Measurements from ENCODE around the gene CAMTA1.

The CAMTA1 gene

GRCh38 chr1:7335224-7335879 lies 550.1 kb downstream of the CAMTA1 start:
- DNase-seq = no peak

- DNase-seq = no peak
Observed at GRCh38 chr1:7338439-7338838, 553.2 kb downstream of the CAMTA1 start.

- DNase-seq = no peak
Observed at GRCh38 chr1:7339014-7339413, 553.8 kb downstream of the CAMTA1 start.

- no peak for DNase-seq
Observed at GRCh38 chr1:7339953-7340352, 554.7 kb downstream of the CAMTA1 start.

- DNase-seq = no peak
Observed at GRCh38 chr1:7341145-7341905, 556.1 kb downstream of the CAMTA1 start.

GRCh38 chr1:7343882-7344281 lies 558.6 kb downstream of the CAMTA1 start:
- DNase-seq = no peak

GRCh38 chr1:7344299-7344698 lies 559.0 kb downstream of the CAMTA1 start:
- no peak for DNase-seq

- DNase-seq = no peak
Observed at GRCh38 chr1:7345516-7345915, 560.3 kb downstream of the CAMTA1 start.

GRCh38 chr1:7346070-7346596 lies 560.9 kb downstream of the CAMTA1 start:
- no peak for DNase-seq

- no peak for DNase-seq
Observed at GRCh38 chr1:7346600-7347570, 561.6 kb downstream of the CAMTA1 start.

- DNase-seq = no peak
Observed at GRCh38 chr1:7348073-7348472, 562.8 kb downstream of the CAMTA1 start.

GRCh38 chr1:7348580-7348979 lies 563.3 kb downstream of the CAMTA1 start:
- DNase-seq = no peak

- no peak for DNase-seq
Observed at GRCh38 chr1:7350804-7351203, 565.5 kb downstream of the CAMTA1 start.

- no peak for DNase-seq
Observed at GRCh38 chr1:7351649-7352048, 566.4 kb downstream of the CAMTA1 start.

- DNase-seq = no peak
Observed at GRCh38 chr1:7352364-7352763, 567.1 kb downstream of the CAMTA1 start.

- no peak for DNase-seq
Observed at GRCh38 chr1:7352974-7353373, 567.7 kb downstream of the CAMTA1 start.

GRCh38 chr1:7355646-7356045 lies 570.4 kb downstream of the CAMTA1 start:
- no peak for DNase-seq

- no peak for DNase-seq
Observed at GRCh38 chr1:7356079-7356478, 570.8 kb downstream of the CAMTA1 start.

GRCh38 chr1:7358425-7358824 lies 573.2 kb downstream of the CAMTA1 start:
- DNase-seq = no peak

GRCh38 chr1:7360526-7360925 lies 575.3 kb downstream of the CAMTA1 start:
- DNase-seq = no peak

- no peak for DNase-seq
Observed at GRCh38 chr1:7362947-7363346, 577.7 kb downstream of the CAMTA1 start.

GRCh38 chr1:7363450-7363849 lies 578.2 kb downstream of the CAMTA1 start:
- no peak for DNase-seq

GRCh38 chr1:7365706-7366105 lies 580.5 kb downstream of the CAMTA1 start:
- no peak for DNase-seq

Data from NCI-H187 treated with DMSO at 0.1 percent for 48 hours (cell line).